HG03064 (cell line): ENCODE data around the gene SLC35G6.
A peak's percentile ranks its signal among the peaks of the same experiment; 100 is the strongest.
"Not testable (repeated sequence)": the region's sequence is repeated elsewhere in the genome, so short reads cannot be mapped to it uniquely, and the experiment has no call there.

Source experiments
- ATAC-seq: cut with Tn5 transposase; IDR thresholded peaks from one replicate; pipeline ENCODE4 v1.9.1; 2021; ENCODE audit warnings: low read depth; ENCODE audit not compliant: unreplicated experiment

Gene SLC35G6

GRCh38 chr17:7481275-7481674 lies at the start of gene SLC35G6:
Gene SLC35G6 (plus strand): TSS chr17:7481446. CDS start chr17:7481517, 71 bp downstream.
- not testable (repeated sequence) for ATAC-seq

- ATAC-seq = no peak
These were observed 49.0 kb upstream of the SLC35G6 start for GRCh38 chr17:7432296-7432695.

GRCh38 chr17:7435676-7436555 lies 45.3 kb upstream of the SLC35G6 start:
- ATAC-seq = peak; percentile 9

GRCh38 chr17:7436556-7437368 lies 44.5 kb upstream of the SLC35G6 start:
- ATAC-seq = no peak

GRCh38 chr17:7437369-7437863 lies 43.8 kb upstream of the SLC35G6 start:
- no peak for ATAC-seq

GRCh38 chr17:7437950-7438614 lies 43.2 kb upstream of the SLC35G6 start:
- ATAC-seq = no peak

- no peak for ATAC-seq
These were observed 42.4 kb upstream of the SLC35G6 start for GRCh38 chr17:7438656-7439460.

GRCh38 chr17:7439462-7440112 lies 41.7 kb upstream of the SLC35G6 start, which contains the start of gene FGF11:
Gene FGF11 (plus strand): TSS chr17:7439512. CDS start chr17:7439621, 109 bp downstream.
- ATAC-seq = no peak

GRCh38 chr17:7440113-7440833 lies 41.0 kb upstream of the SLC35G6 start:
- no peak for ATAC-seq

GRCh38 chr17:7440834-7441195 lies 40.4 kb upstream of the SLC35G6 start:
- ATAC-seq = no peak

- no peak for ATAC-seq
These were observed 40.0 kb upstream of the SLC35G6 start for GRCh38 chr17:7441266-7441665.

GRCh38 chr17:7442142-7442541 lies 39.1 kb upstream of the SLC35G6 start:
- no peak for ATAC-seq

- ATAC-seq = no peak
These were observed 37.5 kb upstream of the SLC35G6 start for GRCh38 chr17:7443499-7444485.

GRCh38 chr17:7444682-7445618 lies 36.3 kb upstream of the SLC35G6 start, which contains the start of gene CHRNB1:
Gene CHRNB1 (plus strand): TSS chr17:7445061. CDS start chr17:7445128, 67 bp downstream.
- no peak for ATAC-seq

GRCh38 chr17:7445619-7445968 lies 35.7 kb upstream of the SLC35G6 start:
- no peak for ATAC-seq

GRCh38 chr17:7448461-7448860 lies 32.8 kb upstream of the SLC35G6 start:
- no peak for ATAC-seq
